GM12878 (cell line): ENCODE measurements around the gene FSIP1. TPM values are rescaled to one million over a fixed set of nuclear protein-coding genes. Genes with fewer than 3 reads are reported as not detected.

Experiments
- ATAC-seq: fragments of 200-7000 bp; cut with Tn5 transposase; 3 replicates; pipeline ENCODE4 v1.9.1; 2020; ENCODE audit warnings: mild to moderate bottlenecking, moderate library complexity
- BruUV-seq: library from RNA; stranded (reverse); fragments of 400-500 nt; replicated peaks from 2 replicates; lab custom pipeline; 2021; lab: Mats Ljungman, UMichigan
- CTCF ChIA-PET: fragments of 300-600 bp; sonication (Branson Sonifier 250); formaldehyde crosslinking; extraction: SDS; loops from one replicate; lab custom pipeline; 2021; ENCODE audit warnings: inconsistent platforms; lab: Yijun Ruan, JAX
- POLR2A ChIA-PET: fragments of 350-600 bp; formaldehyde crosslinking; extraction: SDS; loops from one replicate; lab custom pipeline; 2021; ENCODE audit warnings: inconsistent platforms; lab: Charles Lee
- RAD21 ChIA-PET: fragments of 300-600 bp; sonication (Branson Sonifier 250); formaldehyde crosslinking; loops from one replicate; lab custom pipeline; 2023; ENCODE audit warnings: antibody characterized with exemption; ENCODE audit not compliant: unreplicated experiment; lab: Charles Lee
- SMC1A ChIA-PET: fragments of 300-600 bp; sonication (Branson Sonifier 250); formaldehyde crosslinking; loops from one replicate; lab custom pipeline; 2023; ENCODE audit not compliant: unreplicated experiment, uncharacterized antibody; lab: Charles Lee
- DNase-seq: peaks from one replicate; pipeline ENCODE4 v3.0.0-alpha.2; 2011; ENCODE audit warnings: low read depth, low spot score
- FAIRE-seq: peaks from 3 replicates; lab custom pipeline; 2011; peaks lifted over from hg19 to GRCh38; lab: Jason Lieb, UNC
- H2AFZ ChIP-seq: 2 replicates; pipeline ENCODE4 v1.6.0; 2011; ENCODE audit warnings: low read depth, low read length, control low read depth; ENCODE audit not compliant: control insufficient read depth
- H3K27ac ChIP-seq: 2 replicates; pipeline ENCODE4 v1.5.1; 2011; ENCODE audit warnings: control low read depth; ENCODE audit not compliant: control insufficient read depth, insufficient read depth
- H3K27me3 ChIP-seq, 2 experiments: replicated peaks in 1 of 2; 2 replicates each; pipeline versions ENCODE4 v1.6.0 to v1.6.1; 2011; ENCODE audit warnings: low read length in 1 of 2; ENCODE audit not compliant: control insufficient read depth in 2 of 2, insufficient read depth in 2 of 2
- H3K36me3 ChIP-seq, 2 experiments: 2 replicates each; pipeline ENCODE4 v1.5.1; 2011; ENCODE audit warnings: low read length in 1 of 2; ENCODE audit not compliant: control insufficient read depth in 2 of 2, insufficient read depth in 2 of 2
- H3K4me1 ChIP-seq: 2 replicates; pipeline ENCODE4 v1.6.1; 2011; ENCODE audit warnings: mild to moderate bottlenecking, low read length, moderate library complexity, mixed read lengths; ENCODE audit not compliant: control insufficient read depth, insufficient read depth
- H3K4me2 ChIP-seq: 2 replicates; pipeline ENCODE4 v1.6.0; 2011; ENCODE audit warnings: control low read depth; ENCODE audit not compliant: control insufficient read depth, insufficient read depth
- H3K4me3 ChIP-seq: fragments of 200-600 bp; sonication (generic); 2 replicates; pipeline ENCODE4 v1.5.1; 2016
- H3K79me2 ChIP-seq: 2 replicates; pipeline ENCODE4 v1.6.0; 2011; ENCODE audit warnings: low read length; ENCODE audit not compliant: control insufficient read depth, insufficient read depth
- H3K9ac ChIP-seq: 2 replicates; pipeline ENCODE4 v1.8.0; 2011; ENCODE audit warnings: low read length, control low read depth, mixed read lengths; ENCODE audit not compliant: control insufficient read depth, insufficient read depth
- H3K9me3 ChIP-seq: replicated peaks from 3 replicates; pipeline ENCODE4 v1.5.1; 2011; ENCODE audit warnings: mild to moderate bottlenecking, low read length; ENCODE audit not compliant: control insufficient read depth, insufficient read depth
- H4K20me1 ChIP-seq: 2 replicates; pipeline ENCODE4 v1.6.0; 2011; ENCODE audit not compliant: control insufficient read depth, insufficient read depth
- CBFB ChIP-seq: IDR thresholded peaks from 2 replicates; pipeline ENCODE4 v1.6.1; 2016; ENCODE audit warnings: antibody characterized with exemption, low read depth
- CREB1 ChIP-seq: IDR thresholded peaks from 2 replicates; pipeline ENCODE4 v1.6.1; 2012; ENCODE audit warnings: low read depth, mild to moderate bottlenecking, inconsistent platforms
- GABPA ChIP-seq: IDR thresholded peaks from 2 replicates; pipeline ENCODE4 v1.6.1; 2014; ENCODE audit warnings: antibody characterized with exemption, low read depth, mild to moderate bottlenecking, inconsistent platforms
- IKZF2 ChIP-seq, 2 experiments: fragments of 450-650 bp; IDR thresholded peaks; 2 replicates each; pipeline ENCODE4 v1.6.1; 2017; ENCODE audit warnings: mild to moderate bottlenecking in 2 of 2, moderate library complexity in 2 of 2
- MEF2B ChIP-seq: fragments of 450-650 bp; IDR thresholded peaks from 2 replicates; pipeline ENCODE4 v1.6.1; 2018; ENCODE audit warnings: mild to moderate bottlenecking, moderate library complexity; ENCODE audit not compliant: partially characterized antibody, poor library complexity, severe bottlenecking
- PAX8 ChIP-seq: fragments of 450-650 bp; IDR thresholded peaks from 2 replicates; pipeline ENCODE4 v1.6.1; 2017; ENCODE audit warnings: mild to moderate bottlenecking, moderate library complexity
- POU2F2 ChIP-seq: IDR thresholded peaks from 3 replicates; pipeline ENCODE4 v1.6.1; 2011; ENCODE audit warnings: low read depth, mild to moderate bottlenecking, low read length, borderline replicate concordance
- SMAD1 ChIP-seq: fragments of 450-650 bp; IDR thresholded peaks from 2 replicates; pipeline ENCODE4 v1.6.1; 2018; ENCODE audit warnings: mild to moderate bottlenecking, low read depth; ENCODE audit not compliant: partially characterized antibody
- ZNF622 ChIP-seq: fragments of 450-650 bp; IDR thresholded peaks from 2 replicates; pipeline ENCODE4 v1.6.1; 2017; ENCODE audit warnings: mild to moderate bottlenecking, inconsistent platforms
- WGBS: methylation state at CpG from one replicate; pipeline ENCODE4 v1.1.6; 2016; ENCODE audit warnings: low lambda C conversion rate; ENCODE audit not compliant: insufficient replicate concordance, insufficient coverage; ENCODE audit errors: missing lambda C conversion rate; 5-methylcytosine and 5-hydroxymethylcytosine counted together
- in situ Hi-C: fragments of 300-500 bp; cut with MboI; formaldehyde crosslinking; loops from 9 replicates; pipeline ENCODE4 v1.14.3; 2018; ENCODE audit warnings: mixed read lengths
- intact Hi-C: fragments of 100-400 bp; cut with micrococcal nuclease; formaldehyde crosslinking; loops from one replicate; pipeline ENCODE4 v1.14.2; 2022; ENCODE audit not compliant: unreplicated experiment
- polyA plus RNA-seq, 11 experiments: library from polyadenylated mRNA; depleted of rRNA in 4 of 11; unstranded in 6 of 11; stranded (reverse) in 5 of 11; fragments of >200 nt; fragmentation: Nextera tagmentation in 4 of 11; fragmentation: Illumina TruSeq in 1 of 11; extraction: Ambion mirVana in 4 of 11; extraction: Trizol in 1 of 11; gene quantifications; 1 replicate in 1 of 11; 2 replicates in 10 of 11; pipeline versions ENCODE4 v1.2.1 to v1.2.3, GENCODE V29; 2011 to 2016; ENCODE audit warnings: inconsistent platforms in 2 of 11, missing spikeins in 2 of 11, low read depth in 1 of 11
- total RNA-seq, 4 experiments: library from RNA; depleted of rRNA in 3 of 4; stranded (reverse); fragments of >200 nt in 3 of 4; fragmentation: Illumina TruSeq in 1 of 4; extraction: Trizol in 1 of 4; gene quantifications; 2 replicates each; pipeline versions ENCODE4 v1.2.1 to v1.2.3, GENCODE V29; 2013 to 2021
- TF ChIP-seq, protein P1 (sequence below): fragments of 450-650 bp; formaldehyde crosslinking; IDR thresholded peaks from 2 replicates; pipeline ENCODE4 v1.4.0; 2020; ENCODE audit warnings: mild to moderate bottlenecking, moderate library complexity
- TF ChIP-seq, protein P2 (sequence below): fragments of 450-650 bp; conservative IDR thresholded peaks from 2 replicates; pipeline ENCODE4 v1.6.1; 2017; ENCODE audit warnings: mild to moderate bottlenecking, moderate library complexity

FSIP1 gene
- total and polyA plus RNA-seq, 10 of the 15 experiments (the other 5 are each of a cell fraction or from before 2014, with no cell fraction given), result 0.15 to 0.67 (median 0.35) TPM

DNA sequence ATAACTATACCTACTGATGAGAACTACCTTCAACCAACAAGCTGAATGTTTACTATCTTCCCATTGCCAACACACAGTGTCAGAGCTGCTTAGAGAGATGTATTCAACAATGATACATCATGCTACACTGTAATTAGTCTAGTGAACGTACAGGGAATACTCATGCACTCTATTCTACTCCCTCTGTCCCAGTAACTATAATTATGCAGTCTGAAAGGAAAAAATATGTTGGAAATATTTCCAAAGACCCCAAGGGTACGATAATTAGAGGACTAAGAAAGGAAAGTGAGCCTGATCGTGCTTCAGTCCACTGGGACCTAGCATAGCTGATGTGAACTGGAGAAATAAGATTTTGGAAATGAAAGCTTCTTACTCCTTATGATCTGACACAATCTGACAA is 36.9 kb upstream of the FSIP1 start:
- ATAC-seq (no peak), FAIRE-seq (no peak), DNase-seq (no peak)
- H3K36me3 ChIP-seq, result no peaks in the 10 kb centered on the region
- RAD21 ChIA-PET, result interaction anchor here (1.0 kb wide), 1 partner anchor 14 kb away, joined by 4 read pairs; no protein-coding TSS in a partner anchor
- no peak overlapping the region for H2AFZ ChIP-seq
- intact Hi-C loops (no loop called here), in situ Hi-C loops (no loop called here)
- no peak overlapping the region for H3K4me2 ChIP-seq
- no peaks in the 10 kb centered on the region for H4K20me1 ChIP-seq
- H3K4me1 ChIP-seq, result no peaks in the 10 kb centered on the region
- SMC1A ChIA-PET, result interaction anchor here (0.8 to 1.2 kb wide), 3 partner anchors 25 to 54 kb away, joined by 3 to 4 read pairs (median 3); no protein-coding TSS in a partner anchor
- H3K4me3 ChIP-seq, result no peak overlapping the region
- POLR2A ChIA-PET, result interaction anchor here (1.1 kb wide), 1 partner anchor 10 kb away, joined by 3 read pairs; no protein-coding TSS in a partner anchor
- TF ChIP-seq MEF2B (no peak), IKZF2 (IDR thresholded peaks at IDR 0.05) (no peak), SMAD1 (no peak)
- no peaks in the 10 kb centered on the region for H3K79me2 ChIP-seq
- no peaks in the 10 kb centered on the region; a peak in 1 of 4 replicates for H3K27me3 ChIP-seq
- H3K9ac ChIP-seq, result no peak overlapping the region
- CTCF ChIA-PET, result interaction anchor here (1.1 to 1.4 kb wide), 3 partner anchors 11 to 55 kb away, joined by 3 to 6 read pairs (median 3); no protein-coding TSS in a partner anchor
- H3K9me3 ChIP-seq, result no peaks in the 10 kb centered on the region
- no peak overlapping the region for H3K27ac ChIP-seq
- BruUV-seq, result no TSS peak
- 0% methylated on average over 3 of the region's 3 CpGs for WGBS

DNA sequence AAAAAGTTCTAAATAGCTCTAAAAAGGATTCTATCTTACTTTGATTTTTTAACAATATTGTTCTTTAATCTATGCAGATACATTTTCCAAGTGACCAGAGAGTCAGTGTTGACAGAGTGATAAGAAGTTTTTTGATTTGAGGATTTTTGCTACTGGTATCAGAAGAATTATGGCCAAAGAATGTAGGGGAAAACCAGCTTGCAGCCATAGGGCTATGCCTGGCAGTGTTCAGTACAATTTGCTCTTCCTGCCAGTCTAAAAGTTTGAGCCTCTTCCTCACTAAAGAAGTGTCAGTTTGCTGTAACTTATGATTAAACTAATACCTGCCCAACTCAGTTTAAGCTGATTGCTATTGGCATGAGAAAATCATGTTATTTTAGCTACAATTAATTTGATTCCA is 35.3 kb upstream of the FSIP1 start:
- BruUV-seq, result no TSS peak
- Histone ChIP-seq H3K4me3 (no peak overlapping the region), H3K9me3 (no peaks in the 10 kb centered on the region), H3K36me3 (no peaks in the 10 kb centered on the region), H4K20me1 (no peaks in the 10 kb centered on the region), H3K4me1 (no peaks in the 10 kb centered on the region), H3K79me2 (no peaks in the 10 kb centered on the region), H3K9ac (no peak overlapping the region), H3K27me3 (no peaks in the 10 kb centered on the region; a peak in 1 of 4 replicates), H3K27ac (no peak overlapping the region), H3K4me2 (no peak overlapping the region), H2AFZ (no peak overlapping the region)
- CTCF ChIA-PET, result interaction anchor here (0.7 to 1.3 kb wide), 8 partner anchors 12 to 229 kb away, joined by 3 to 4 read pairs (median 3); no protein-coding TSS in a partner anchor
- SMC1A ChIA-PET, result interaction anchor here (1.0 to 1.2 kb wide), 2 partner anchors 12 to 70 kb away, joined by 4 read pairs; no protein-coding TSS in a partner anchor
- ATAC-seq (no peak), FAIRE-seq (no peak), DNase-seq (no peak)
- in situ Hi-C loops (no loop called here), intact Hi-C loops (no loop called here)
- POLR2A ChIA-PET, result interaction anchor here (0.7 kb wide), 1 partner anchor 51 kb away, joined by 3 read pairs; no protein-coding TSS in a partner anchor
- RAD21 ChIA-PET, result interaction anchor here (1.6 kb wide), 1 partner anchor 29 kb away, joined by 4 read pairs; no protein-coding TSS in a partner anchor
- TF ChIP-seq PAX8 (no peak), CBFB (no peak), ZNF622 (no peak), GABPA (no peak), POU2F2 (no peak), CREB1 (no peak)
- TF ChIP-seq, protein P1, sequence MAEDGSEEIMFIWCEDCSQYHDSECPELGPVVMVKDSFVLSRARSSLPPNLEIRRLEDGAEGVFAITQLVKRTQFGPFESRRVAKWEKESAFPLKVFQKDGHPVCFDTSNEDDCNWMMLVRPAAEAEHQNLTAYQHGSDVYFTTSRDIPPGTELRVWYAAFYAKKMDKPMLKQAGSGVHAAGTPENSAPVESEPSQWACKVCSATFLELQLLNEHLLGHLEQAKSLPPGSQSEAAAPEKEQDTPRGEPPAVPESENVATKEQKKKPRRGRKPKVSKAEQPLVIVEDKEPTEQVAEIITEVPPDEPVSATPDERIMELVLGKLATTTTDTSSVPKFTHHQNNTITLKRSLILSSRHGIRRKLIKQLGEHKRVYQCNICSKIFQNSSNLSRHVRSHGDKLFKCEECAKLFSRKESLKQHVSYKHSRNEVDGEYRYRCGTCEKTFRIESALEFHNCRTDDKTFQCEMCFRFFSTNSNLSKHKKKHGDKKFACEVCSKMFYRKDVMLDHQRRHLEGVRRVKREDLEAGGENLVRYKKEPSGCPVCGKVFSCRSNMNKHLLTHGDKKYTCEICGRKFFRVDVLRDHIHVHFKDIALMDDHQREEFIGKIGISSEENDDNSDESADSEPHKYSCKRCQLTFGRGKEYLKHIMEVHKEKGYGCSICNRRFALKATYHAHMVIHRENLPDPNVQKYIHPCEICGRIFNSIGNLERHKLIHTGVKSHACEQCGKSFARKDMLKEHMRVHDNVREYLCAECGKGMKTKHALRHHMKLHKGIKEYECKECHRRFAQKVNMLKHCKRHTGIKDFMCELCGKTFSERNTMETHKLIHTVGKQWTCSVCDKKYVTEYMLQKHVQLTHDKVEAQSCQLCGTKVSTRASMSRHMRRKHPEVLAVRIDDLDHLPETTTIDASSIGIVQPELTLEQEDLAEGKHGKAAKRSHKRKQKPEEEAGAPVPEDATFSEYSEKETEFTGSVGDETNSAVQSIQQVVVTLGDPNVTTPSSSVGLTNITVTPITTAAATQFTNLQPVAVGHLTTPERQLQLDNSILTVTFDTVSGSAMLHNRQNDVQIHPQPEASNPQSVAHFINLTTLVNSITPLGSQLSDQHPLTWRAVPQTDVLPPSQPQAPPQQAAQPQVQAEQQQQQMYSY (CRISPR knock-in tag), result no peak
- TF ChIP-seq, protein P2, sequence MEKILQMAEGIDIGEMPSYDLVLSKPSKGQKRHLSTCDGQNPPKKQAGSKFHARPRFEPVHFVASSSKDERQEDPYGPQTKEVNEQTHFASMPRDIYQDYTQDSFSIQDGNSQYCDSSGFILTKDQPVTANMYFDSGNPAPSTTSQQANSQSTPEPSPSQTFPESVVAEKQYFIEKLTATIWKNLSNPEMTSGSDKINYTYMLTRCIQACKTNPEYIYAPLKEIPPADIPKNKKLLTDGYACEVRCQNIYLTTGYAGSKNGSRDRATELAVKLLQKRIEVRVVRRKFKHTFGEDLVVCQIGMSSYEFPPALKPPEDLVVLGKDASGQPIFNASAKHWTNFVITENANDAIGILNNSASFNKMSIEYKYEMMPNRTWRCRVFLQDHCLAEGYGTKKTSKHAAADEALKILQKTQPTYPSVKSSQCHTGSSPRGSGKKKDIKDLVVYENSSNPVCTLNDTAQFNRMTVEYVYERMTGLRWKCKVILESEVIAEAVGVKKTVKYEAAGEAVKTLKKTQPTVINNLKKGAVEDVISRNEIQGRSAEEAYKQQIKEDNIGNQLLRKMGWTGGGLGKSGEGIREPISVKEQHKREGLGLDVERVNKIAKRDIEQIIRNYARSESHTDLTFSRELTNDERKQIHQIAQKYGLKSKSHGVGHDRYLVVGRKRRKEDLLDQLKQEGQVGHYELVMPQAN, result no peak
